ENCODE measurements around the gene ADCY2. TPM values are rescaled to one million over a fixed set of nuclear protein-coding genes. Genes with fewer than 3 reads are reported as not detected.

The ADCY2 gene
- total RNA-seq, 3 donors from 2014 or later: 1.7 to 14.8 (median 2.2) TPM

DNA sequence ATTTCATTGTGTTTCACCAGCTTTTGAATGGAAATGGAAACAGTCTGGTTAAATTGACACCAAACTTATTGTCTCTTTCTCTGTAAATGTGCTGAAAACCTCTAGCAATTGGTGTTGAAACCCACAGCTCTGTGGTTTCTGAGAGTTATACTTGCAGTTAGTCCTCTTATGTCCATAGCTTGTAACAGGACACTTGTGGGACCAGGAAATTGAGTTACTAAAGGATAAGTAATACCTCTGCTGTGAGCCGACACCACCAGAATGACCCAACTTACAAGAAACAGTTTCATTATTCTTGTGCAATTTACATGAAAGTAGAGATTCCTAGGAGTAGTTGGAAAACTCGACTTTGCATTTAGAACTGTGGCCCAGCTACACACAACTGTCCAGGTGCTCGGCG is 263.5 kb downstream of the ADCY2 start:
- Histone ChIP-seq H3K4me1 (ENCODE audit: low read depth) (no peaks in the 10 kb centered on the region), H3K36me3 (ENCODE audit: low read depth) (no peaks in the 10 kb centered on the region), H3K9me3 (no peaks in the 10 kb centered on the region), H3K4me3 (no peak overlapping the region)
- DNase-seq (no peak), ATAC-seq (no peak)
- intact Hi-C loops (cut with DNase I, micrococcal nuclease): no loop called here
- no peak for TF ChIP-seq CTCF (IDR thresholded peaks at IDR 0.05)

- Histone ChIP-seq H3K4me1 (ENCODE audit: low read depth) (no peaks in the 10 kb centered on the region), H3K36me3 (ENCODE audit: low read depth) (no peaks in the 10 kb centered on the region), H3K4me3 (no peak overlapping the region), H3K9me3 (no peaks in the 10 kb centered on the region)
- DNase-seq: no peak
- intact Hi-C loops (cut with DNase I, micrococcal nuclease): no loop called here
- ATAC-seq: no peak
- TF ChIP-seq CTCF (IDR thresholded peaks at IDR 0.05): no peak
These were observed 266.4 kb downstream of the ADCY2 start for GRCh38 chr5:7662289-7662688.

DNA sequence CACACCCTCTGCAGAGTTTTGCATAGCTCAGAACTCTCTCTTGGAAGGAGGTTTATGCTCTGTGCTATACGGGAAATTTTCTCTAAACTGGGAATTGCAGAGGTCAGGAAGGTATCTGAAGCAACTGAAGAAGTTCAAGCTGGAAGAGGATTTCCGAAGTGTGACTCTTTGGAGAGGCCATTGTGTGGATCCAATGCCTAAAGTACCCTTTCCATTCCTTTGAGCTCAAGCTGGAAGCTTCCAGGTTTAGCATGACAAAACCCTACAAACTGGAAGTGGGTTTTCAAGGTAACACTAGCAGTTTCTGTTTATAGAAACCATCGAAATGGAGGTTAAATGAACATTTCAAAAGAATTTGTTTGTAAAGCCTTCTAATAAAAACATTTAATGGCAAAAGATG is 267.9 kb downstream of the ADCY2 start:
- H3K4me1 ChIP-seq (ENCODE audit: low read depth): no peaks in the 10 kb centered on the region
- DNase-seq (no peak), ATAC-seq (no peak)
- no peak overlapping the region for H3K4me3 ChIP-seq
- no peak for TF ChIP-seq CTCF (IDR thresholded peaks at IDR 0.05)
- H3K36me3 ChIP-seq (ENCODE audit: low read depth): no peaks in the 10 kb centered on the region
- intact Hi-C loops (cut with DNase I, micrococcal nuclease): no loop called here
- H3K9me3 ChIP-seq: no peaks in the 10 kb centered on the region

GRCh38 chr5:7664208-7664607 is 268.3 kb downstream of the ADCY2 start:
- Histone ChIP-seq H3K36me3 (ENCODE audit: low read depth) (no peaks in the 10 kb centered on the region), H3K4me3 (no peak overlapping the region), H3K9me3 (no peaks in the 10 kb centered on the region), H3K4me1 (ENCODE audit: low read depth) (no peaks in the 10 kb centered on the region)
- intact Hi-C loops (cut with DNase I, micrococcal nuclease): no loop called here
- TF ChIP-seq CTCF (IDR thresholded peaks at IDR 0.05): no peak
- ATAC-seq: no peak
- no peak for DNase-seq

GRCh38 chr5:7667216-7667767 is 271.4 kb downstream of the ADCY2 start:
- ATAC-seq: no peak
- DNase-seq: no peak
- TF ChIP-seq CTCF (IDR thresholded peaks at IDR 0.05): no peak
- Histone ChIP-seq H3K4me3 (no peak overlapping the region), H3K4me1 (ENCODE audit: low read depth) (no peaks in the 10 kb centered on the region), H3K36me3 (ENCODE audit: low read depth) (no peaks in the 10 kb centered on the region), H3K9me3 (no peaks in the 10 kb centered on the region)
- intact Hi-C loops (cut with DNase I, micrococcal nuclease): no loop called here

- DNase-seq (no peak), ATAC-seq (no peak)
- no peak for TF ChIP-seq CTCF (IDR thresholded peaks at IDR 0.05)
- no peaks in the 10 kb centered on the region for H3K36me3 ChIP-seq (ENCODE audit: low read depth)
- no peaks in the 10 kb centered on the region for H3K9me3 ChIP-seq
- no peaks in the 10 kb centered on the region for H3K4me1 ChIP-seq (ENCODE audit: low read depth)
- no peak overlapping the region for H3K4me3 ChIP-seq
- intact Hi-C loops (cut with DNase I, micrococcal nuclease): no loop called here
These were observed 272.2 kb downstream of the ADCY2 start for GRCh38 chr5:7668161-7668560.

Data from mucosa of descending colon (tissue), 3 donors.